ENCODE data around the gene NFE2L1.

DNA sequence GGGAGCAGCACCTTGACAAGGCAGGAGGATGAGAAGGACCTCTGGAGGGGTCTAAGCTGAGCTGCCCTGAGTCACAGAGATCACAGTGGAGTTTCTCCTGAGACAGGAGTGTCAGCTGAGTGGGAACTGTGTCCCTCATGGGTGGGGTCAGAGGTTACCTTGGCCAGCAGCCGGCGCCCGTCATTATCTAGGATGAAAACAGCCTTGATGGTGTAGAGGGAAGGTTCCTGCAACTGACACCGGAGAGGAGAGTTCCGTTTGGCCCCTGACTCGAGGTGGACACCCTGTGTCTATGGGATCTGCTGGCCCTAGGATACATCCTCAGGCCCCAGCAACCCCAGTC, 11.5 kb upstream of the NFE2L1 start:
- TF ChIP-seq, protein P1, sequence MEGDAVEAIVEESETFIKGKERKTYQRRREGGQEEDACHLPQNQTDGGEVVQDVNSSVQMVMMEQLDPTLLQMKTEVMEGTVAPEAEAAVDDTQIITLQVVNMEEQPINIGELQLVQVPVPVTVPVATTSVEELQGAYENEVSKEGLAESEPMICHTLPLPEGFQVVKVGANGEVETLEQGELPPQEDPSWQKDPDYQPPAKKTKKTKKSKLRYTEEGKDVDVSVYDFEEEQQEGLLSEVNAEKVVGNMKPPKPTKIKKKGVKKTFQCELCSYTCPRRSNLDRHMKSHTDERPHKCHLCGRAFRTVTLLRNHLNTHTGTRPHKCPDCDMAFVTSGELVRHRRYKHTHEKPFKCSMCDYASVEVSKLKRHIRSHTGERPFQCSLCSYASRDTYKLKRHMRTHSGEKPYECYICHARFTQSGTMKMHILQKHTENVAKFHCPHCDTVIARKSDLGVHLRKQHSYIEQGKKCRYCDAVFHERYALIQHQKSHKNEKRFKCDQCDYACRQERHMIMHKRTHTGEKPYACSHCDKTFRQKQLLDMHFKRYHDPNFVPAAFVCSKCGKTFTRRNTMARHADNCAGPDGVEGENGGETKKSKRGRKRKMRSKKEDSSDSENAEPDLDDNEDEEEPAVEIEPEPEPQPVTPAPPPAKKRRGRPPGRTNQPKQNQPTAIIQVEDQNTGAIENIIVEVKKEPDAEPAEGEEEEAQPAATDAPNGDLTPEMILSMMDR (IDR thresholded peaks at IDR 0.05; ENCODE audit: low read depth, low read length), result no peak
- TF ChIP-seq EZH2phosphoT487 (IDR thresholded peaks at IDR 0.05; ENCODE audit: low read depth), result no peak

Data from OCI-LY3 (cell line).